ENCODE results near the gene DOP1B. TPM values are rescaled to one million over a fixed set of nuclear protein-coding genes. Genes with fewer than 3 reads are reported as not detected.
A peak's percentile ranks its signal among the peaks of the same experiment; 100 is the strongest.
"Not testable (repeated sequence)": the region's sequence is repeated elsewhere in the genome, so short reads cannot be mapped to it uniquely, and the experiment has no call there.

The DOP1B gene
- total and polyA plus RNA-seq, 12 donors = 1.1 to 39.1 (median 6.9) TPM

GRCh38 chr21:36141513-36141925, 15.1 kb upstream of the DOP1B start:
- TF ChIP-seq POLR2A (IDR thresholded peaks at IDR 0.05) = no peak
- TF ChIP-seq CTCF (IDR thresholded peaks at IDR 0.05) = peak; percentile 74 to 86 (median 82)
- H3K36me3 ChIP-seq (replicated peaks in 1 of 2) = no peaks in the 10 kb centered on the region

GRCh38 chr21:36144233-36144632, 12.4 kb upstream of the DOP1B start:
- H3K27me3 ChIP-seq; H3K9me3 ChIP-seq (replicated peaks in 1 of 3); H3K4me1 ChIP-seq (replicated peaks in 1 of 2); H3K27ac ChIP-seq; DNase-seq; H3K4me3 ChIP-seq; H3K36me3 ChIP-seq (replicated peaks in 1 of 2): not testable (repeated sequence)
- WGBS, 4 donors = 59 to 85% (median 82%) methylated on average over 3 to 5 of the region's 6 CpGs
- intact Hi-C loops (cut with DNase I) = loop anchor here in 1 of 2 donors (10.0 kb wide), 1 partner anchor 61 kb away; no protein-coding TSS in a partner anchor

More at GRCh38 chr21:36141513-36141925, 15.1 kb upstream of the DOP1B start:
- no peak overlapping the region for H3K27ac ChIP-seq
- H3K4me3 ChIP-seq = no peak overlapping the region
- peak; percentile 81 to 92 (median 88) for DNase-seq
- intact Hi-C loops (cut with DNase I) = loop anchor here in 1 of 2 donors (10.0 kb wide), 1 partner anchor 63 kb away; no protein-coding TSS in a partner anchor
- WGBS, 4 donors = 4 to 12% (median 7%) methylated on average over 6 of the region's 6 CpGs
- H3K9me3 ChIP-seq (replicated peaks in 1 of 3) = no peaks in the 10 kb centered on the region
- H3K4me1 ChIP-seq (replicated peaks in 1 of 2) = no peaks in the 10 kb centered on the region
- no peaks in the 10 kb centered on the region for H3K27me3 ChIP-seq

GRCh38 chr21:36145259-36145658, 11.4 kb upstream of the DOP1B start:
- Histone ChIP-seq H3K36me3 (replicated peaks in 1 of 2) (no peaks in the 10 kb centered on the region), H3K4me1 (replicated peaks in 1 of 2) (peaks cover 0 to 12% of the 10 kb centered on the region in 2 donors), H3K27ac (no peak overlapping the region), H3K27me3 (no peaks in the 10 kb centered on the region), H3K9me3 (replicated peaks in 1 of 3) (no peaks in the 10 kb centered on the region), H3K4me3 (no peak overlapping the region)
- TF ChIP-seq POLR2A (IDR thresholded peaks at IDR 0.05) (no peak), CTCF (IDR thresholded peaks at IDR 0.05) (no peak)
- DNase-seq = no peak
- WGBS, 4 donors = 80 to 88% (median 83%) methylated on average over 3 of the region's 3 CpGs
- intact Hi-C loops (cut with DNase I) = loop anchor here in 1 of 2 donors (10.0 kb wide), 1 partner anchor 60 kb away; no protein-coding TSS in a partner anchor

GRCh38 chr21:36147911-36148310, 8.7 kb upstream of the DOP1B start:
- Histone ChIP-seq H3K4me3 (no peak overlapping the region), H3K4me1 (replicated peaks in 1 of 2) (peaks cover 0 to 15% of the 10 kb centered on the region in 2 donors), H3K9me3 (replicated peaks in 1 of 3) (no peaks in the 10 kb centered on the region), H3K36me3 (replicated peaks in 1 of 2) (no peaks in the 10 kb centered on the region), H3K27ac (no peak overlapping the region), H3K27me3 (no peaks in the 10 kb centered on the region)
- intact Hi-C loops (cut with DNase I) = loop anchor here in 1 of 2 donors (10.0 kb wide), 1 partner anchor 57 kb away; no protein-coding TSS in a partner anchor
- DNase-seq = no peak
- no peak for TF ChIP-seq POLR2A (IDR thresholded peaks at IDR 0.05)
- no peak for TF ChIP-seq CTCF (IDR thresholded peaks at IDR 0.05)
- 87 to 96% (median 91%) methylated on average over 5 of the region's 5 CpGs for WGBS, 4 donors

- no peak for DNase-seq
- H3K36me3 ChIP-seq (replicated peaks in 1 of 2) = no peaks in the 10 kb centered on the region
- 87 to 98% (median 91%) methylated on average over 3 of the region's 3 CpGs for WGBS, 4 donors
- no peaks in the 10 kb centered on the region for H3K9me3 ChIP-seq (replicated peaks in 1 of 3)
- no peaks in the 10 kb centered on the region for H3K27me3 ChIP-seq
- TF ChIP-seq CTCF (IDR thresholded peaks at IDR 0.05) = no peak
- no peak overlapping the region for H3K4me3 ChIP-seq
- intact Hi-C loops (cut with DNase I) = loop anchor here in 1 of 2 donors (10.0 kb wide), 1 partner anchor 56 kb away; no protein-coding TSS in a partner anchor
- no peak overlapping the region for H3K27ac ChIP-seq
- H3K4me1 ChIP-seq (replicated peaks in 1 of 2) = peaks cover 0 to 15% of the 10 kb centered on the region in 2 donors
Measured at GRCh38 chr21:36148886-36149285, 7.7 kb upstream of the DOP1B start.

All from adrenal gland (tissue), 12 donors.